Kidney (tissue), 14 donors: ENCODE data around the gene ZCCHC14. TPM values are rescaled to one million over a fixed set of nuclear protein-coding genes. Genes with fewer than 3 reads are reported as not detected.

Experiments
- DNase-seq, 5 donors: peaks; one replicate each; pipeline ENCODE4 v3.0.0-alpha.2; 2013 to 2020
- FAIRE-seq: peaks from 2 replicates; lab custom pipeline; 2012; peaks lifted over from hg19 to GRCh38; lab: Jason Lieb, UNC
- H3K27ac ChIP-seq, 2 donors: one replicate each; pipeline ENCODE4 v1.7.0; 2013; ENCODE audit warnings: low read depth in 2 of 2, low read length in 2 of 2, inconsistent platforms in 1 of 2
- H3K27me3 ChIP-seq: one replicate; pipeline ENCODE4 v1.7.1; 2013; ENCODE audit warnings: low read length, inconsistent platforms; ENCODE audit not compliant: control insufficient read depth, insufficient read depth
- H3K36me3 ChIP-seq, 3 donors: one replicate each; pipeline versions ENCODE4 v1.7.0 to v1.7.1; 2013; ENCODE audit warnings: low read length in 3 of 3, control low read depth in 1 of 3, inconsistent platforms in 1 of 3; ENCODE audit not compliant: insufficient read depth in 3 of 3, control insufficient read depth in 2 of 3
- H3K4me1 ChIP-seq, 3 donors: one replicate each; pipeline versions ENCODE4 v1.7.0 to v1.7.1; 2013; ENCODE audit warnings: low read length in 3 of 3, inconsistent platforms in 1 of 3, low read depth in 1 of 3; ENCODE audit not compliant: control insufficient read depth in 2 of 3, insufficient read depth in 2 of 3
- H3K4me3 ChIP-seq, 3 donors: one replicate each; pipeline versions ENCODE4 v1.7.0 to v1.8.1; 2013; ENCODE audit warnings: low read length in 3 of 3, control low read depth in 1 of 3, inconsistent platforms in 1 of 3
- H3K9ac ChIP-seq, 3 donors: one replicate each; pipeline versions ENCODE4 v1.7.0 to v1.7.1; 2013; ENCODE audit warnings: low read length in 3 of 3, control low read depth in 1 of 3, inconsistent platforms in 1 of 3
- H3K9me3 ChIP-seq, 3 donors: one replicate each; pipeline versions ENCODE4 v1.7.0 to v1.7.1; 2013; ENCODE audit warnings: low read length in 3 of 3, control low read depth in 1 of 3, inconsistent platforms in 1 of 3; ENCODE audit not compliant: control insufficient read depth in 2 of 3, insufficient read depth in 1 of 3
- CTCF ChIP-seq: IDR thresholded peaks from 3 replicates; pipeline ENCODE4 v1.5.1; 2012; ENCODE audit warnings: mild to moderate bottlenecking, moderate library complexity, borderline replicate concordance; ENCODE audit not compliant: insufficient read depth; ENCODE audit errors: extremely low read depth
- intact Hi-C: fragments of 100-400 bp; cut with DNase I; formaldehyde crosslinking; loops from one replicate; pipeline ENCODE4 v1.11.1; 2022
- polyA plus RNA-seq: library from polyadenylated mRNA; stranded (reverse); fragments of 350-450 nt; fragmentation: Illumina TruSeq; extraction: RNeasy Lipid Tissue Mini Kit (QIAGEN cat#74804); gene quantifications from one replicate; pipeline ENCODE4 v1.2.3, GENCODE V29; 2014; ENCODE audit warnings: low read depth, low replicate concordance; ENCODE audit not compliant: insufficient read depth
- total RNA-seq: library from RNA; stranded (reverse); fragmentation: NEBNext Ultra II Directional; extraction: Animal tissue kit (Norgen Biotek cat#: 25700); gene quantifications from one replicate; pipeline ENCODE4 v1.2.1, GENCODE V29; 2021
- donor health status: control.
- donor health status: control.
- donor health status: control.
- donor health status: control.
- donor health status: control.
- donor health status: DM: yes; HTN: yes; CAD: no.
- donor health status: Normal renal cell carcinoma (clear cell type).

Gene ZCCHC14
- total and polyA plus RNA-seq, 2 donors from 2014 or later: 6.4 to 32.8 TPM

DNA sequence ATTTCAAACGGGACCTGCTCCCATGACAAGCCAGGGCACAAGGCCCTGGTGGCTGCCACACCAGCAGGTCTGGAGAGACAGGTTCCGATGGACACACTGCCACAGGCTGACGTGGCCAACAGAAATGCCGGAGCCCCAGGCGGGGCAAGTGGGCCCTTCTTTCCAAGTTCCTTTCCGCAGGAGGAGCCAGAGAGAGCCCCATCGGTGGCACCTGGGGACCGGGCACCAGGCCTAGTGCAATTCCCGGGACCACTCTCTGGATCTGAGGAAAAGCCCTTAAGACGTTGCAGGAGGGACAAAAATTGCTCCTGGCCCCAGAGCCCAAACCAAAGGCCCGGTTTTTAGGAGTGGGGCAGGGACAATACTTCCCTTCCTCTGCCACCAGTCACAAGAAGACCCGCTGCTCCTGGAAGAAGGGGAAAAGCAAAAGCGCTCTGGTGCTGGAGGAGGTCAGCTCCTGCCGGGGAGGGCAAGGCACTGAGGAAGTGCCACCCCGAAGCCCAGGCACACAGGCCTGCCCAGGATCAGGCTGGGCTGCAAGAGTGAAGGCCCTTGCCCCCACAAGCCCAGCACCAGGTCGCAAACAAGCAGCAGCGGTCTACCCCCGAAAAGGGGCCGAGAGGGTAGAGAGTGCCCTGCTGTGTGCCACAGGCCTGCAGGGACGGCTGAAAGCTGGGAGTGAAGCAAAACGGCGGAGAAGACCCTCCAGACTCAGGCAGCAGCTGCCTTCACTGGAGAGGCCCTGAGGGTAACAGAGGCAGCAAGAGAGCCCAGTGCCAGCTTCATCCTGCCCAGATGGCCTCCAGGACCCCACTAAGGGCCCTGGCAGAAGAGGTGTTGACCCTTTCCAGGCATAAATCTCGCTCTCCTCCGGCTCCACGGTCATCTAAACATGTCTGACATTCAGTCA, 71.6 kb downstream of the ZCCHC14 start:
- no peak for TF ChIP-seq CTCF
- peaks cover 0 to 52% (median 20%) of the 10 kb centered on the region in 3 donors for H3K36me3 ChIP-seq
- no peaks in the 10 kb centered on the region for H3K27me3 ChIP-seq
- no peak overlapping the region for H3K4me3 ChIP-seq
- H3K9ac ChIP-seq: no peak overlapping the region
- H3K9me3 ChIP-seq: no peaks in the 10 kb centered on the region
- H3K27ac ChIP-seq: no peak overlapping the region
- FAIRE-seq (no peak), DNase-seq (no peak)
- intact Hi-C loops: loop anchor here (10.0 kb wide), 1 partner anchor 204 kb away; no protein-coding TSS in a partner anchor
- H3K4me1 ChIP-seq: peaks cover 0 to under 1% (median 0%) of the 10 kb centered on the region in 3 donors

GRCh38 chr16:87420026-87421002, 72.5 kb downstream of the ZCCHC14 start:
- Histone ChIP-seq H3K9ac (no peak overlapping the region), H3K27ac (no peak overlapping the region), H3K4me3 (no peak overlapping the region), H3K27me3 (no peaks in the 10 kb centered on the region), H3K36me3 (peaks cover 2 to 60% (median 26%) of the 10 kb centered on the region in 3 donors), H3K4me1 (no peaks in the 10 kb centered on the region), H3K9me3 (no peaks in the 10 kb centered on the region)
- DNase-seq (no peak), FAIRE-seq (no peak)
- no peak for TF ChIP-seq CTCF
- intact Hi-C loops: loop anchor here (10.0 kb wide), 1 partner anchor 204 kb away; no protein-coding TSS in a partner anchor

DNA sequence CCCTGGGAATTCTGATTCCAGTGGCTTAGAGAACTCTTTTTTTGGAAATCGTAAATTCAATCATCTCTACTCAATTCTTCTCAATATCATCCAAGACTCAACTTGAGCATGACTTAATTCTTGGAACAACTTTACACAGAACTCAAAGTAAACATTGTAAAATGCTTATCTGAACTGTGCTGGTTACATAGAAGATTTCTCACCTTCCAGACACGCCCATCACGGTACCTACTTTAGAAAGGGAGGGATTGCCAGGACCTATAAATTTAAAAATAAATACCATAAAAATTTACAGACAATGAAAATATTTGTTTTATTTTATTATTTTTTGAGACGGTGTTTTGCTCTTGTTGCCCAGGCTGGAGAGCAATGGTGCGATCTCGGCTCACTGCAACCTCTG, 74.2 kb downstream of the ZCCHC14 start:
- no peaks in the 10 kb centered on the region for H3K4me1 ChIP-seq
- peaks cover 2 to 56% (median 25%) of the 10 kb centered on the region in 3 donors for H3K36me3 ChIP-seq
- FAIRE-seq (no peak), DNase-seq (no peak)
- no peak overlapping the region for H3K4me3 ChIP-seq
- no peak for TF ChIP-seq CTCF
- no peaks in the 10 kb centered on the region for H3K27me3 ChIP-seq
- intact Hi-C loops: no loop called here
- no peak overlapping the region for H3K9ac ChIP-seq
- no peak overlapping the region for H3K27ac ChIP-seq
- no peaks in the 10 kb centered on the region for H3K9me3 ChIP-seq
